Subcutaneous preadipocyte (primary cell): ENCODE measurements around the gene SF3B2. TPM values are rescaled to one million over a fixed set of nuclear protein-coding genes. Genes with fewer than 3 reads are reported as not detected.

Experiments
- total RNA-seq: library from RNA; depleted of rRNA; stranded (reverse); fragments of >200 nt; gene quantifications from 2 replicates; pipeline ENCODE4 v1.2.3, GENCODE V29; 2012

The SF3B2 gene, protein sequence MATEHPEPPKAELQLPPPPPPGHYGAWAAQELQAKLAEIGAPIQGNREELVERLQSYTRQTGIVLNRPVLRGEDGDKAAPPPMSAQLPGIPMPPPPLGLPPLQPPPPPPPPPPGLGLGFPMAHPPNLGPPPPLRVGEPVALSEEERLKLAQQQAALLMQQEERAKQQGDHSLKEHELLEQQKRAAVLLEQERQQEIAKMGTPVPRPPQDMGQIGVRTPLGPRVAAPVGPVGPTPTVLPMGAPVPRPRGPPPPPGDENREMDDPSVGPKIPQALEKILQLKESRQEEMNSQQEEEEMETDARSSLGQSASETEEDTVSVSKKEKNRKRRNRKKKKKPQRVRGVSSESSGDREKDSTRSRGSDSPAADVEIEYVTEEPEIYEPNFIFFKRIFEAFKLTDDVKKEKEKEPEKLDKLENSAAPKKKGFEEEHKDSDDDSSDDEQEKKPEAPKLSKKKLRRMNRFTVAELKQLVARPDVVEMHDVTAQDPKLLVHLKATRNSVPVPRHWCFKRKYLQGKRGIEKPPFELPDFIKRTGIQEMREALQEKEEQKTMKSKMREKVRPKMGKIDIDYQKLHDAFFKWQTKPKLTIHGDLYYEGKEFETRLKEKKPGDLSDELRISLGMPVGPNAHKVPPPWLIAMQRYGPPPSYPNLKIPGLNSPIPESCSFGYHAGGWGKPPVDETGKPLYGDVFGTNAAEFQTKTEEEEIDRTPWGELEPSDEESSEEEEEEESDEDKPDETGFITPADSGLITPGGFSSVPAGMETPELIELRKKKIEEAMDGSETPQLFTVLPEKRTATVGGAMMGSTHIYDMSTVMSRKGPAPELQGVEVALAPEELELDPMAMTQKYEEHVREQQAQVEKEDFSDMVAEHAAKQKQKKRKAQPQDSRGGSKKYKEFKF
- 154 and 157 TPM in 2 replicates for total RNA-seq

DNA sequence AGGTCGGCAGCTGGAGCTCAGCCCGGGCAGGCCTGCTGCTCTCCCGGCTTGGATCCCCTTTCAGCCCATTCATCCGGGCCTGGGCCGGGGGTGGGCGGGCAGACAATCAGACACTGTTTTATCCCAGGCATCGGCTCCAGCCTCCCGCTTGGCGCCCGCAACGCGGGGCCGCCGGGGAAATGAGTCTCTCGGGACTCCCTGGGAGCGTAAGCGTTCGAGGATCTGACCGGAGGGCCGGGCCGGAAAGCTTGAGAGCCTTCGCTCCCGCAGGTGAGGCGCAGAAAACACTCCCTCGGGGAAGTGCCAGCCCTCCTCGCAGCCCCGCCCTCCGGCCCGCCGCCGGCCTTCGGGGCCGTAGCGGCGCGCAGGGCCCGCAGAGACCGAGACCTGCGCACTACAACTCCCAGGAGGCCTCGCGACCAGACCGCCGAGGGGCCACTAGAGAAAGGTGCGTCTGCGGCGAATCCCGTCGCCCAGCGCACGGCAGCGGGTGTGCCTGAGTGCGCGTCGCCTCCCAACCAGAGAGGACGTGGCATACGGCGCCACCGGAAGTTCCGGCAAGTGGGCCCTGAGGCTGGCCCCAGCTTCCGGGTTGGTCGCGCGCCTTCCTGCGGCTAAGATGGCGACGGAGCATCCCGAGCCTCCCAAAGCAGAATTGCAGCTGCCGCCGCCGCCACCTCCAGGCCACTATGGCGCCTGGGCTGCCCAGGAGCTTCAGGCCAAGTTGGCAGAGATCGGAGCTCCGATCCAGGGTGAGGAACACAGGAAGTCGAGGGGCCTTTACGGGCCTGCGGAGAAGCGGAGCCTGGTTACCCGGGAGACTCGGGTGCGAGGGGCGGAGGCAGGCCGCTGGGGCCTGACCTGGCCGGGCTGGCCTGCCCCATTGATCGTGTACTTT lies at the start of gene SF3B2:
Gene SF3B2, plus strand, starts transcription at position 599 of the 898 bp plus-strand sequence. Its CDS starts 21 bp downstream, at position 620.

DNA sequence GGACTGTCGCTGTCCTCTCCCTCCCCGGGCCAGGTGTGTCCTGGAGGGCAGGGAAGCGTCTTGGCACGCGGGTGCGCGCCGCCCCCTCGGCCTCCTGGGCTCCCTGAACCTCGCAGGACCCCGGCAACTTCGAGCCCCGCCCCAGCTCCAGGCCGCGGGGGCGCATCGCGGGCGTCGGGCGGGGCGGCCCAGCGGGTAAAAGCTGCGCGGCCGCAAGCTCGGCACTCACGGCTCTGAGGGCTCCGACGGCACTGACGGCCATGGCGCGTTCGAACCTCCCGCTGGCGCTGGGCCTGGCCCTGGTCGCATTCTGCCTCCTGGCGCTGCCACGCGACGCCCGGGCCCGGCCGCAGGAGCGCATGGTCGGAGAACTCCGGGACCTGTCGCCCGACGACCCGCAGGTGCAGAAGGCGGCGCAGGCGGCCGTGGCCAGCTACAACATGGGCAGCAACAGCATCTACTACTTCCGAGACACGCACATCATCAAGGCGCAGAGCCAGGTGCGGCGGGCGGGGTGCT lies 40.3 kb upstream of the SF3B2 start, which contains the start of gene CST6:
Gene CST6, plus strand, starts transcription at position 224 of the 519 bp plus-strand sequence. Its CDS starts 37 bp downstream, at position 261.

DNA sequence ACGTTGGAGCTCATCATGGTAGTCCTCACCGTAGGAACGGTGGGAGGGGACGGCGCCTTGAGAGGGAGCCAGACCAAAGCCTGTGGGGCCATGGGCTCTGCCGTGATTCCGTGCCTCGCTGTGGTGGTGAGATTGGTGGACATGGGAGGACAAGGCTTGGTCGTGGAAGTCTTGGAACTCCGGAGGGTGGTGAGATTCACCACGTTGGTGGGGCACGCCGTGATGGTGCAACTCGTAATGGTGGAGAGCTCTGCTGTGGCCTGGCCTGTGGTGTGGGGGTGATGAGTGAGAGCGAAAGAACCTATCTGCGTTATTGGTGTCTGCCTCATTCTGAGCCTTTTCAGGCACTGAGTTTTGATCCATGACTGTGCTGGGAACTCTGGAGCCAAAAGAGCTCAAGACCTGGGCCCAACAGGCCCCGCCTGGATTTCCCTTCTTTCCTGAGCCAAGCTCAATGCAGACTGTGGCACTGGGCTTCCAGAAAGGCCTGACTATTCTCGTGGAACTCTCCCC lies 26.1 kb upstream of the SF3B2 start, which contains the start of gene CATSPER1:
Gene CATSPER1, minus strand, starts transcription at position 463 of the 513 bp plus-strand sequence. Its CDS starts 100 bp downstream, at position 363.

DNA sequence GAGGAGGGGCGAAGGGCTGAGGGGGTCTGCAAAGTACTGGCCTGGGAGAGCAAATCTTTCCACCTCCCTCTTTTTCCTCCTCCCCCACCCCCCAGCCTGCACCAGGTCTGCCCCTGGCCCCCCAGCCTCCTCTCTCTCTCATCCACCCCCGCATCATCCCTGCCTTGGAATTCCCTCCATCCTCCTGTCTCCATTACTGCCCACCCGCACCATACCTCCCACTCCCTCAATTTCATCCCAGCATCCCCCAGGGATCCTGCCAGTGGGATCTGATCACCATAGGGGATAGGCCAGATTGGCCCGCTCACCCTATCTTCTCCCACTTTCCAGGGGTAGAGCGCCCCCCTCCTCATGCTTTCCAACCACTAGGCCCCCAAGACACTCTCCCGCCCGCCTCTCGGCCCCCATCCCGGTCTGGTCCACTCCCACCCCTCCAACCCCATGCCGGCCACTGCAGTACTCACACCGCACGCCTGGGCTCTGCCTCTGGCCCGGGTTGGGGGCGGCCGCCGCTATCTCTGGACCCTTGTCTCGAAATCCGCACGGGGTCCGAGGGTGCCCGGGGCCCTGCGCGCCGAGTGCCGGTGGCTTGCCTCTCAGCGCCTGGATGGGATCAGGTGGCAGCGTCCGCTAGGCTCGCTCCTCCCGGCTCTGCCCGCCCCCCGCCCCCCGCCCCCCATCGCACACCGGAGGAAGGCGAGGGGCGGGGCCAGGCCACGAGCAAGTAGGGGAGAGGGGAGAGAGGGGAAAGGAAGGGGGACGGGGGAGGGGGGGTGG lies 3.4 kb upstream of the SF3B2 start, which contains the start of gene GAL3ST3:
Gene GAL3ST3, minus strand, starts transcription at position 615 of the 777 bp plus-strand sequence. CDS start 3,746 bp downstream, outside the sequence.

DNA sequence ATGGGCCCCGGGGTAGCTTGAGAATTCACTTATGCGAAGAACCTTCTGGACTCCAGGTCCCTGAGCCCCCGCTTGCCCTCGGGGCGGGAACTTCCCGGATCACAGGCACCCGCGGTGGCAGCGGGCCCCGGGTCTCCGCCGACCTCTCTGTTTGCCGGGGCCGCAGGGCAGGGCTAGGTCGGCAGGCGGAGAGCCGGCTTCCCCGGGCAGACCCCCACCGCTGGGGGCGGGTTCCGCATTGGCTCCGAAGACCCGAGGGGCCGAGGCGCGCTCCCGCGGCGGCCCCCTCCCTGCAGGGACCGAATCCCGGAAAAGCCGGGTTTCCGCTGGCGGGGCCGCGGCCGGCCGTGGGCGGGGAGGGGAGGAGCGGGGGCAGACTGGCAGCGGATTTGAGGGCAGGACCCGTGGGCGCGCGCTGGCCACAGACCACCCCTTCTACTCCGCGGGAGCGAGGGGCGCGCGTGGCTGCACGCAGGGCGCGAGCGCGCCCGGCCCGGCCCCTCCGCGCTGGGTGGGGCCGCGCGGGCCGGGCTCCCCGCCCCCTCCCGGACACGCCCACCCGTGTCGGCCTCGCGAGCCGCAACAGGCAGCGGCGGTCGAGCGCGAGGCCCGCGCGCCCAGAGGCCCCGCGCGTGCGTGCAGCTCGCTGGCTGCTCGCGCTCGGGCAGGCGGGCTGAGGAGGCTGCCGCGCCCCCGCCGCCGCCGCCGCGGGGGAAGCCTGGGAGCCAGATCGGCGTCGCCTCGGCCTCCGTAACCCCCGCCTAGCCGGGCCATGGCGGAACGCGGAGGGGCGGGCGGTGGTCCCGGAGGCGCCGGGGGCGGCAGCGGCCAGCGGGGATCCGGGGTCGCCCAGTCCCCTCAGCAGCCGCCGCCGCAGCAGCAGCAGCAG lies 17.8 kb downstream of the SF3B2 start, which contains the start of gene PACS1:
Gene PACS1, plus strand, starts transcription at position 558 of the 889 bp plus-strand sequence. Its CDS starts 215 bp downstream, at position 773.

Other genes starting within 250 kb of the SF3B2 start
- 1.2 and 2.9 TPM in 2 replicates for gene SNX32, start 218.4 kb upstream of the SF3B2 start, total RNA-seq
- 768 and 957 TPM in 2 replicates for gene CFL1, start 194.2 kb upstream of the SF3B2 start, total RNA-seq
- gene MUS81, start 191.9 kb upstream of the SF3B2 start, total RNA-seq = 38.2 and 65.9 TPM in 2 replicates
- gene EFEMP2, start 179.6 kb upstream of the SF3B2 start, total RNA-seq = 38.3 and 39.7 TPM in 2 replicates
- under 0.01 TPM in 1 of 2 replicates, not detected in the other for gene CTSW, start 172.5 kb upstream of the SF3B2 start, total RNA-seq
- gene FIBP, start 163.9 kb upstream of the SF3B2 start, total RNA-seq = 241 and 303 TPM in 2 replicates
- 53.4 and 63.9 TPM in 2 replicates for gene CCDC85B, start 161.7 kb upstream of the SF3B2 start, total RNA-seq
- gene FOSL1, start 152.0 kb upstream of the SF3B2 start, total RNA-seq = 42.3 and 103 TPM in 2 replicates
- 35.6 and 38.1 TPM in 2 replicates for gene C11orf68, start 133.3 kb upstream of the SF3B2 start, total RNA-seq
- 370 and 389 TPM in 2 replicates for gene DRAP1, start 132.9 kb upstream of the SF3B2 start, total RNA-seq
- not detected in 2 replicates for gene TSGA10IP, start 106.9 kb upstream of the SF3B2 start, total RNA-seq
- gene SART1, start 90.6 kb upstream of the SF3B2 start, total RNA-seq = 34.2 and 34.8 TPM in 2 replicates
- 28.7 and 37.3 TPM in 2 replicates for gene EIF1AD, start 50.2 kb upstream of the SF3B2 start, total RNA-seq
- 22.9 and 27.9 TPM in 2 replicates for gene BANF1, start 49.9 kb upstream of the SF3B2 start, total RNA-seq
- gene CST6, start 40.4 kb upstream of the SF3B2 start, total RNA-seq = 0.20 TPM in 1 of 2 replicates, not detected in the other
- 0.78 TPM in 1 of 2 replicates, not detected in the other for gene CATSPER1, start 25.9 kb upstream of the SF3B2 start, total RNA-seq
- not detected in 2 replicates for gene GAL3ST3, start 3.2 kb upstream of the SF3B2 start, total RNA-seq
- 15.8 and 21.3 TPM in 2 replicates for gene PACS1, start 17.9 kb downstream of the SF3B2 start, total RNA-seq
- gene KLC2, start 205.3 kb downstream of the SF3B2 start, total RNA-seq = 14.0 and 17.0 TPM in 2 replicates
- gene RAB1B, start 216.3 kb downstream of the SF3B2 start, total RNA-seq = 81.6 and 93.1 TPM in 2 replicates
- 0.73 TPM in 1 of 2 replicates, not detected in the other for gene CNIH2, start 225.8 kb downstream of the SF3B2 start, total RNA-seq
- gene YIF1A, start 236.8 kb downstream of the SF3B2 start, total RNA-seq = 167 and 193 TPM in 2 replicates
- under 0.01 and 0.20 TPM in 2 replicates for gene TMEM151A, start 239.5 kb downstream of the SF3B2 start, total RNA-seq